ENCODE measurements around the gene ZFHX3. TPM values are rescaled to one million over a fixed set of nuclear protein-coding genes. Genes with fewer than 3 reads are reported as not detected.
A peak's percentile ranks its signal among the peaks of the same experiment; 100 is the strongest.

ZFHX3 gene
- total RNA-seq, 1 donor from 2014 or later: 48.5 TPM

GRCh38 chr16:72970656-72971055 lies 77.3 kb downstream of the ZFHX3 start:
- no peaks in the 10 kb centered on the region for H3K9me3 Mint-ChIP-seq
- no peak overlapping the region for H3K27ac Mint-ChIP-seq
- no peak for DNase-seq (ENCODE audit: extremely low spot score, unreplicated experiment)
- H3K4me1 Mint-ChIP-seq (ENCODE audit: unreplicated experiment): peaks cover 62% of the 10 kb centered on the region
- peaks cover 15% of the 10 kb centered on the region for H3K36me3 Mint-ChIP-seq
- no peak for TF ChIP-seq CTCF (conservative IDR thresholded peaks at IDR 0.05)
- no peaks in the 10 kb centered on the region for H3K27me3 Mint-ChIP-seq
- no peak overlapping the region for H3K4me3 Mint-ChIP-seq

- Mint-ChIP-seq H3K36me3 (peaks cover 15% of the 10 kb centered on the region), H3K27ac (peak overlapping the region; percentile 76), H3K9me3 (no peaks in the 10 kb centered on the region), H3K4me1 (ENCODE audit: unreplicated experiment) (peaks cover 57% of the 10 kb centered on the region), H3K27me3 (no peaks in the 10 kb centered on the region), H3K4me3 (peak overlapping the region; percentile 6)
- DNase-seq (ENCODE audit: extremely low spot score, unreplicated experiment): no peak
- no peak for TF ChIP-seq CTCF (conservative IDR thresholded peaks at IDR 0.05)
These were observed 78.1 kb downstream of the ZFHX3 start for GRCh38 chr16:72969812-72970211.

GRCh38 chr16:72969146-72969545 lies 78.8 kb downstream of the ZFHX3 start:
- Mint-ChIP-seq H3K36me3 (peaks cover 15% of the 10 kb centered on the region), H3K27me3 (no peaks in the 10 kb centered on the region), H3K4me1 (ENCODE audit: unreplicated experiment) (peaks cover 53% of the 10 kb centered on the region), H3K9me3 (no peaks in the 10 kb centered on the region), H3K4me3 (peak overlapping the region; percentile 44), H3K27ac (peak overlapping the region; percentile 76)
- TF ChIP-seq CTCF (conservative IDR thresholded peaks at IDR 0.05): no peak
- no peak for DNase-seq (ENCODE audit: extremely low spot score, unreplicated experiment)

- Mint-ChIP-seq H3K27me3 (no peaks in the 10 kb centered on the region), H3K4me1 (ENCODE audit: unreplicated experiment) (peaks cover 60% of the 10 kb centered on the region), H3K9me3 (no peaks in the 10 kb centered on the region), H3K36me3 (peaks cover 16% of the 10 kb centered on the region), H3K27ac (no peak overlapping the region), H3K4me3 (no peak overlapping the region)
- TF ChIP-seq CTCF (conservative IDR thresholded peaks at IDR 0.05): no peak
- no peak for DNase-seq (ENCODE audit: extremely low spot score, unreplicated experiment)
These were observed 80.0 kb downstream of the ZFHX3 start for GRCh38 chr16:72967941-72968340.

GRCh38 chr16:72963533-72964315 lies 84.2 kb downstream of the ZFHX3 start:
- H3K9me3 Mint-ChIP-seq: no peaks in the 10 kb centered on the region
- H3K36me3 Mint-ChIP-seq: peaks cover 42% of the 10 kb centered on the region
- no peak for TF ChIP-seq CTCF (conservative IDR thresholded peaks at IDR 0.05)
- H3K27ac Mint-ChIP-seq: no peak overlapping the region
- H3K4me1 Mint-ChIP-seq (ENCODE audit: unreplicated experiment): peaks cover 43% of the 10 kb centered on the region
- no peak overlapping the region for H3K4me3 Mint-ChIP-seq
- no peak for DNase-seq (ENCODE audit: extremely low spot score, unreplicated experiment)
- no peaks in the 10 kb centered on the region for H3K27me3 Mint-ChIP-seq

Data from type B pancreatic cell (in vitro differentiated cells).